Measurements from ENCODE around the gene TMEM132D.

The TMEM132D gene

DNA sequence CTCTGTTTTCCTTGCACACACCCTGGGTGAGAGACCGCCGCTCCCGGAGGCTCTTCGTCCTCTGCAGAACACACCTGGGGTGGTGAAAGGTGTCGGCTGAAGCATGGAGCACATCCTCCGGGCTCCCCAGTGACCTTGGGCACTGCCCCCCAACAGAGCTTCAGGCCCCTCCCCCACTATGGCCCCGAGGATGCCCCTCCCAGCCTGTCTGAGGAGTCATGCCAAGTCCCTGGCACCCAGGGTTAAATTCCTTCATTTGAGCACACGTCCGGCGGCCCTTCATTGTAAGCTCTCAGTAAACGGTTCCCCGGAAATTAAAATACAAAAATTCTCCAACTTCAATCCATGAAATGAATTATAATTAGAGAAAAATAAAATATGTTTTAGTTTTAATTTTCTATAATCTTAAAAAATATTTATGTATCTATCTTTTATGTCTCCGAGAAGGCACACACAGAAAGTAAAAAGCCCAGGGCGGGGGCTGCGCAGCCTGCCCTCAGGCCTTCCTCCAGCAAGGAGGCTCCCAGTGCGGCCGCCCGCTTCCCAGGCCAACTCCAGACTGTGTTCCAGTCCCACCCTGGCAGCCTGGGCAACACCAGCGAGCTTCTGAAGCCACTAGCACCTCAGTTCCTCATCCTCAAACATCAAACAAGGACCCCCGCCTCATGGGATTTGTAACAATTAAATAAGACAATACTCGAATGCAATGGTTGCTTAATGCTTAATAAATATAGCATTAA is 63.5 kb downstream of the TMEM132D start:
- no peak for DNase-seq (ENCODE audit: low read depth)
- no peak for TF ChIP-seq MYC (IDR thresholded peaks at IDR 0.05; ENCODE audit: low read depth, low read length)
- TF ChIP-seq CTCF (IDR thresholded peaks at IDR 0.05; ENCODE audit: low read depth, low read length) = no peak
- TF ChIP-seq, protein P1, sequence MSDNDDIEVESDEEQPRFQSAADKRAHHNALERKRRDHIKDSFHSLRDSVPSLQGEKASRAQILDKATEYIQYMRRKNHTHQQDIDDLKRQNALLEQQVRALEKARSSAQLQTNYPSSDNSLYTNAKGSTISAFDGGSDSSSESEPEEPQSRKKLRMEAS (IDR thresholded peaks at IDR 0.05; ENCODE audit: low read depth, low read length) = no peak
- no peak for TF ChIP-seq POLR2A (IDR thresholded peaks at IDR 0.05; ENCODE audit: extremely low read depth, insufficient read length)
- no peak overlapping the region for H3K4me3 ChIP-seq (ENCODE audit: low read depth, low read length)

DNA sequence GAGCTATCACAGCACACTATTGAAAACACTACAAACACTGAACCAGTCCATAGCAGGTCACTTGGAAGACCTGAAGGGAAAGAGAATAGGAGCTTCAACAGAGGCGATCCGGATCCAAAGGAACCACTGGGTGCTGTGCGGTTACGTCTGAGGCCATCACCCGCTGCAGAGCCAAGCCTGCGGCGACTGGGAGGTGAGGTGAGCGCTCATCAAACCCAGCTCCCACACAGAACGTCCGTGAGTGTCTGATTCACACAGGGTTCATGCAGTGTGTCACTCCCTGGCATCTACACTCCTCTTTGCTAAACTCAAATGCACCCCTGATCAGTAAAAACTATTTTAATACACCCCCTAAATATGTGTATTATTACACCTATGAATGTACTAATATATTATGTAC is 64.1 kb downstream of the TMEM132D start:
- no peak for TF ChIP-seq CTCF (IDR thresholded peaks at IDR 0.05; ENCODE audit: low read depth, low read length)
- no peak for TF ChIP-seq POLR2A (IDR thresholded peaks at IDR 0.05; ENCODE audit: extremely low read depth, insufficient read length)
- no peak for TF ChIP-seq MYC (IDR thresholded peaks at IDR 0.05; ENCODE audit: low read depth, low read length)
- TF ChIP-seq, protein P1 (IDR thresholded peaks at IDR 0.05; ENCODE audit: low read depth, low read length) = no peak

GRCh38 chr12:129831294-129831693 is 72.5 kb downstream of the TMEM132D start:
- H3K4me3 ChIP-seq (ENCODE audit: low read depth, low read length) = no peak overlapping the region
- DNase-seq (ENCODE audit: low read depth) = no peak
- TF ChIP-seq POLR2A (IDR thresholded peaks at IDR 0.05; ENCODE audit: extremely low read depth, insufficient read length) (no peak), CTCF (IDR thresholded peaks at IDR 0.05; ENCODE audit: low read depth, low read length) (no peak), MYC (IDR thresholded peaks at IDR 0.05; ENCODE audit: low read depth, low read length) (no peak)
- TF ChIP-seq, protein P1 (IDR thresholded peaks at IDR 0.05; ENCODE audit: low read depth, low read length) = no peak

More for the DNA sequence above, 64.1 kb downstream of the TMEM132D start:
- DNase-seq (ENCODE audit: low read depth) = no peak
- H3K4me3 ChIP-seq (ENCODE audit: low read depth, low read length) = no peak overlapping the region

GRCh38 chr12:129830796-129831195 is 73.0 kb downstream of the TMEM132D start:
- no peak for TF ChIP-seq MYC (IDR thresholded peaks at IDR 0.05; ENCODE audit: low read depth, low read length)
- TF ChIP-seq, protein P1 (IDR thresholded peaks at IDR 0.05; ENCODE audit: low read depth, low read length) = no peak
- TF ChIP-seq POLR2A (IDR thresholded peaks at IDR 0.05; ENCODE audit: extremely low read depth, insufficient read length) = no peak
- no peak for TF ChIP-seq CTCF (IDR thresholded peaks at IDR 0.05; ENCODE audit: low read depth, low read length)
- DNase-seq (ENCODE audit: low read depth) = no peak
- no peak overlapping the region for H3K4me3 ChIP-seq (ENCODE audit: low read depth, low read length)

GRCh38 chr12:129827866-129828384 is 75.9 kb downstream of the TMEM132D start:
- no peak for DNase-seq (ENCODE audit: low read depth)
- no peak for TF ChIP-seq POLR2A (IDR thresholded peaks at IDR 0.05; ENCODE audit: extremely low read depth, insufficient read length)
- no peak for TF ChIP-seq CTCF (IDR thresholded peaks at IDR 0.05; ENCODE audit: low read depth, low read length)
- TF ChIP-seq MYC (IDR thresholded peaks at IDR 0.05; ENCODE audit: low read depth, low read length) = no peak
- TF ChIP-seq, protein P1 (IDR thresholded peaks at IDR 0.05; ENCODE audit: low read depth, low read length) = no peak
- no peak overlapping the region for H3K4me3 ChIP-seq (ENCODE audit: low read depth, low read length)
